Measurements from ENCODE around the gene COL4A2.

- no peak for TF ChIP-seq CTCF (IDR thresholded peaks at IDR 0.05)
- TF ChIP-seq POLR2A (IDR thresholded peaks at IDR 0.05), result no peak
These were observed 138.9 kb downstream of the COL4A2 start for GRCh38 chr13:110445722-110446574.

All from vagina (tissue), 2 donors.